Left lobe of liver (tissue), 1 donor: ENCODE data around the gene L1TD1. TPM values are rescaled to one million over a fixed set of nuclear protein-coding genes. Genes with fewer than 3 reads are reported as not detected.

Experiments used
- total RNA-seq: library from RNA; stranded (reverse); gene quantifications from one replicate; pipeline ENCODE4 v1.2.1, GENCODE V29; 2021
- donor health status: DM: no; HTN: yes; CAD: no.

The L1TD1 gene
- total RNA-seq, 1 donor from 2014 or later: 0.38 TPM

Other genes with a start within 250 kb of the L1TD1 start
- 2.4 TPM for gene KANK4, start 124.6 kb downstream of the L1TD1 start, total RNA-seq
- 5.0 TPM for gene USP1, start 242.2 kb downstream of the L1TD1 start, total RNA-seq